SW 1271 (cell line): ENCODE measurements around the gene EPHA6.
"Not testable (repeated sequence)": the region's sequence is repeated elsewhere in the genome, so short reads cannot be mapped to it uniquely, and the experiment has no call there.

Experiments used
- DNase-seq, 2 experiments: peaks; one replicate each; lab custom pipeline; 2025; lab: John Stamatoyannopoulos, UW

The EPHA6 gene

GRCh38 chr3:96915445-96915844 lies 101.1 kb downstream of the EPHA6 start:
- no peak for DNase-seq

DNA sequence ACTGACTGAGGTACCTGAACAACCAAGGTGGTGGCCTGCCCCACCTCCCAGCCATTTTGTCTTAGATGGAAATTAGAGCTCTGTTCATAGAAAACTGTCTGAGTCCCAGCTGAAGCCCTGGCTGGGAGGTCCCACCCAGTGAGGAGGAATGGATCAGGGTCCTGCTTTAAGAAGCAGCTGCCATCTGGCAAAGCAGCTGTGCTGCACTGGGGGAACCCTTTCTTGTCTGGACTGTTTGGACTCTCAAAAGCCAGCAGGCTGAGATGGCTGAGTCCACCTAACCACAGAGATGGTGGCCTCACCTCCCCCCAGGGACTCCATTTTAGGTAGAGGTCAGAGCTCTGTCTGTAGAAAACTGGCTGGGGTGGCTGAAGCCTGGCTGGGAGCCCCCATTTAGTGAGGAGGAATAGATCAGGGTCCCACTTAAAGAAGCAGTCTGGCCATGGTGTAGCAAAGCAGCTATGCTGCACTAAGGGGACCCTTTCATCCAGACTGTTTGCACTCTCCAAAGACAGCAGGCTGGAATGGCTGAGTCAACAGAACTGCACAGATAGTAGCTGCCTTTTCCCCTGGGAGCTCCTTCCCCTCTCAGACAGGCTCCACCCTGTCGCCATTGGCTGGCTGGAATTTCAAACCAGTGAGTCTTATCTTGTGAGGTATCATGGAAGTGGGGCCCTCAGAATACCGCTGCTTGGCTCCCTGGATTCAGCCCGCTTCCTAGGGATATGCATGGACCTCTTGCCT lies 116.9 kb downstream of the EPHA6 start:
- DNase-seq, result no peak

GRCh38 chr3:96942131-96942530 lies 127.7 kb downstream of the EPHA6 start:
- DNase-seq, result not testable (repeated sequence)

DNA sequence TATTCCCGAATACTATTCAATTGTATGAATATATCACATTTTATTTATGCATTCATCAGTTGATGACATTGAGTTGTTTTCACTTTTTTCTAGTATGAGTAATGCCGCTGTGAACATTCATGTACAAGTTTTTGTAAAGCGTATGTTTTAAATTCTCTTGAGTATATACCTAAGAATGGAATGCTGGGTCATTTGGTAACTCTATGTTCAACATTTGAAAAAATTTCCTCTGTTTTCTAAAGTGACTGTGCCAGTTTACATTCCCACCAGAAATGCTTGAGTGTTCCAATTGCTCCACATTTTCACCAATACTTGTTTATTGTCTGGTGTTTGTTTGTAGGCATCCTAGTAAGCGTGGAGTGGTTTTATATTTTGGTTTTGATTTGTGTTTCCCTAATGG lies 144.5 kb downstream of the EPHA6 start:
- no peak for DNase-seq

- DNase-seq, result no peak
Measured at GRCh38 chr3:96959474-96959873, 145.1 kb downstream of the EPHA6 start.

GRCh38 chr3:96959901-96960641 lies 145.7 kb downstream of the EPHA6 start:
- DNase-seq, result no peak

DNA sequence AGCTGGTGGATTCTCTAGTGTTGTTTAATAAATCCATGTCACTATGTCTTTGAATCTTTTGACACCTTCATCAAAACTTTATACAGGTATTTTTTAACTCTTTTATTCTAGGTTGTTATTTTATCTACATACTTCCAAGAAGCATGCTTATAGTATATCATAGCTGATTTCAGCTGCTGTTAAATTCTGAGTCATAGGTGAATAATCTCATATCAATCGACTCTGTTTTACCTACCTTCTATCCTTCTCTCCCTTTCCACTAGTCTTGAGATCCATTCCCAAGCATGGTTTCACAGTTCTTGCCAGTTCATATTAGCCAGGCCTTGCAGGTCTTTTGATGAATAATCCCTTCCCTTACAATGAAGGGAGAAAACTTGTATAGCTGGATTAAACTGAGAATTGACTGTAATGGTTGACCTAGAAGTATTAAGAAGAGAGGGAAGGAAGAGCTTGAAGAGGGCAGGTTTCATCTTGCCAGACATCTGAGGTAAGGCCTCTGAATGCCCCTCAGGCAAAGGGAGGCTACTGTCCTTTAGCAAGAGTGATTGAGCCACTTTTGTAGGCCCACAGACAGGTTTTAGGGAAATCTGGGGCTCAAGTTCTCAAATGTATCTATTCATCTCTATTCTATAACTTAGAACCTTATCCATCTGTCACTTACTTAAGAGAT lies 146.4 kb downstream of the EPHA6 start:
- DNase-seq, result no peak

DNA sequence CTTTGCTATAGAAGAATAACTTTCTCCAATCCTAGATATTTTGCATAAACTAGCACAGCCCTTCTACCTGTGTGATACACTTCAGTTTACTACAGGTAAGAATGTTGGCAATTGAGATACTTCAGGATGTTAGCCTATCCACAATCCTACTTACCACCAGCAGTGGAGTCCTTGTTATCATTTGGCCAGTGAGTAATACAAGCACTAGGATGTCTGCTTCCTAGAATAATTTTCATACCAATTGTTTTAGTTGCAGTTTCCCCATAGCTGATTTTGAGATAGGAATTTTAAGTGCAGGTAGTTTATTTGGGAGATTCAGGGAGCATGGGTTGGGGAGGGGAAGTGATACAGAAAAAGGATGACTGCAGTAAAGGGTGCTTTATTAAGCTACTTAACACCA lies 147.2 kb downstream of the EPHA6 start:
- no peak for DNase-seq

- no peak for DNase-seq
Measured at GRCh38 chr3:96966181-96966929, 152.0 kb downstream of the EPHA6 start.

DNA sequence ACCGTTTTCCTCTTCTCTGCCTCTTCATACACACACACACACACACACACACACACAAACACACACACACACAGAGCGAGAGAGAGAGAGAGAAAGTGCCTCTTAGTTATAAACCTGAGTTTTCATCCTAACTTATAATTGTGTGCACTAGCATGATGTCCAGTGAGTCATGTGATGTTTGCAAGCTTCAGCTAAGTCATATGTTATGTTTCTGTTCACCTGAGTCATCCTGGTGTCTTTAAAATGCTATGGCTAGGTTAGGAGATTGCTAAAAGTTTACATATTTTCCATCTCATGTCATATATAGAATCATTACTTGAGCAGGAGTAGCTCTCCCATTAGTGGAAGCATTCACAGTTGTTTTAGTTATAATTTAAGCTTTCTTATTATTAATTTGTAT lies 155.8 kb downstream of the EPHA6 start:
- DNase-seq, result no peak

DNA sequence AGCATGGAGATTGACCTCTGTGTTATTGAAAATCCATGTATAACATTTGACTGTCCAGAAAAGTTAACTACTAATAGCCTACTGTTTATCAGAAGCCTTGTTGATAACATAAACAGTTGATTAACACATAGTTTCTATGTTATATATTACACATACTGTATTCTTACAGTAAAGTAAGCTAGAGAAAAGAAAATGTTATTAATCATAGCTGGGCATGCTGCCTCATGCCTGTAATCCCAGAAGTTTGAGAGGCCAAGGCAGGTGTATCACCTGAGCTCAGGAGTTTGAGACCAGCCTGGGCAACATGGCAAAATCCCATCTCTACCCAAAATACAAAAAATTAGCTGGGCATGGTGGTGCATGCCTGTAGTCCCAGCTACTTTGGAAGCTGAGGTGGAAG lies 163.3 kb downstream of the EPHA6 start:
- no peak for DNase-seq

DNA sequence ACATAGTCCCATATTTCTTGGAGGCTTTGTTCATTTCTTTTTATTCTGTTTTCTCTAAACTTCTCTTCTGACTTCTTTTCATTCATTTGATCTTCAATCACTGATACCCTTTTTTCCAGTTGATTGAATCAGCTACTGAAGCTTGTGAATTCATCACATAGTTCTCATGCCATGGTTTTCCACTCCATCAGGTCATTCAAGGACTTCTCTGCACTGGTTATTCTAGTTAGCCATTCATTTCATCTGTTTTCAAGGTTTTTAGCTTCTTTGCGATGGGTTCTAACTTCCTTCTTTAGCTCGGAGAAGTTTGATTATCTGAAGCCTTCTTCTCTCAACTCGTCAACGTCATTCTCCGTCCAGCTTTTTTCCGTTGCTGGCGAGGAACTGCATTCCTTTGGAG lies 169.3 kb downstream of the EPHA6 start:
- not testable (repeated sequence) for DNase-seq

GRCh38 chr3:96986241-96986640 lies 171.8 kb downstream of the EPHA6 start:
- DNase-seq, result no peak

DNA sequence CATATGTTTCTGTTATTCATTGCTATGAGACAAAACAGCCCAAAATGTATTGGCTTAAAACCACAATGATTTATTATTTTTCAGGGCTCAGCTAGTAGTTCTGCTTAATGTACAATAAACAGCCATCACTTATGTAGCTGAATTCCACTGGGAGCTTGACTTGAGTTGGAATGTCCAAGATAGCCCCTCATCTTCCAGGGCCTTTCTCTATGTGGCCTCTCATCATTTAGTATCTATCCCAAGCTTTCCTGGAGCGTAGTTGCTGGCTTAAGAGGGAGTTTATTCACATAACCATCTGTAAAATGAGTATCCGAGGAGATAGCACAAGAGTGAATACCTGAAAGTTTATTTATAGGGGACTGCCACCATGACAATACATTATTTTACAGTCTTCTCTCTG lies 176.8 kb downstream of the EPHA6 start:
- DNase-seq, result no peak

- no peak for DNase-seq
Measured at GRCh38 chr3:96991800-96992365, 177.5 kb downstream of the EPHA6 start.

DNA sequence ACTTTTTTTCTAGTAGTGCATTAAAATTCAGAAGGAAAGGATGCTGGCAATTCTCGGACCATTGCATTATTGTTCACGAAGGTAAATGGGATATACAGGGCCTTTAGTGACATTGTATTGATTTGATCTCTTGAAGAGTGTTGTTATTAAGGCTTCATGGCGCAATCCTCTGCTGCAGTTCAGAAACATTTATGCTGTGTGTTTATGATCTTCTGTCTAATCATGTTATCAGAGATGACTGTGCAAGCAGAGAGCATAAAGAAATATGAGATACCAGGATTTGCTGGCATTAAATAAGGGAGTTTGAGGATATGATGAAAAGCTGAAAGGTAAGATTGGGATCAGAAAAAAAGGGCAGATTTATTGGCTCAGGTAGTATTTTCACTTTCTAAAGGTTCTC lies 180.6 kb downstream of the EPHA6 start:
- DNase-seq, result no peak

GRCh38 chr3:96996009-96996408 lies 181.6 kb downstream of the EPHA6 start:
- no peak for DNase-seq

- no peak for DNase-seq
Measured at GRCh38 chr3:97001611-97002010, 187.2 kb downstream of the EPHA6 start.

DNA sequence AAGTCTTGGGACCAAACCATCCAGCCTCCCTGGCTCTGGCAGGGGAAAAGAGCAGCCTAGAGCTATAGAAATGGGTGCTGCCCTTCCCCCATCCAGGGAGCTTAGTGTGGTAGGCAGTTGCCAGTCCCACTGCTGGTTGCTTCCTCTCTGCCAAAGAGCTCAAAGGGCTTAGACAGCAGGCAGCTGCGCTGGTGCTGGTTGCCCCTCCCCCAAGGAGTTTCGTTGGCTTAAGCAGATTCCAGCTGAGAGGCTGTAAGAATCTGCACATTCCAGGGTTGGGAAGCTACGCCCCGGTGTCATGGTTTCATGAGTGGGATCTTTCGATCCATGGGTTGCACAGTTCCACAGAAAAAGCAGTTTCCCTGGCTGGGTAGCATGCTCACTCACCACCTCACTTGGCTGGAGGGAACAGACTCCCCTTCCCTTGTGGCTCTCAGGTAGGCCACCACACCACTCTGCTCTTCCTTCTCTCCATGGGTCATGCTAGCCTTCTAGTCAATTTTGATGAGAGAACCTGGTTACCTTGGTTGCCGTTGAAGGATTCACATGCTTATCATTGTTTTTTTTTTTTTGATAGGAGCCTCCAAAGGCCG lies 195.1 kb downstream of the EPHA6 start:
- no peak for DNase-seq

- DNase-seq, result no peak
Measured at GRCh38 chr3:97010881-97011657, 196.7 kb downstream of the EPHA6 start.

DNA sequence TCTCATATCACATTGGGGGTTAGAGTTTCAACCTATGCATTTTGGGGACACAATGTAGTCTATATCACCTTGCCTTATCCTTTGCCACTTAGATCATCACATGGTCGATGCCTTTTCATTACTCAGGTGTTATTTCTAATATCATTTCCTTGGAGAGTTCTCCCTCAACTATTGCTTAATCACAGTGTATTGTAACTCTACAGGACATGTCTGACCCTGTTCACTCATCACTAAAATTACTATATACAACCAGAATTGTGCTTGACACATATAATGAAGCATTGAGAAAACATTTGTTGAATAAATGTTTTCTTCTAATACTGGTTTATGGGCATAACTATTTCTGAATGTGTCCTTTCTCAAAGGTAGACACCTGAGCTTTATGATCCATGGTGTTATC lies 207.4 kb downstream of the EPHA6 start:
- no peak for DNase-seq
